Adipocyte (in vitro differentiated cells): ENCODE measurements around the gene SOAT1.

Experiments used
- DNase-seq: peaks from one replicate; pipeline ENCODE4 v3.0.0-alpha.2; 2015; ENCODE audit warnings: low read depth
- H3K27me3 ChIP-seq: replicated peaks from 2 replicates; pipeline ENCODE4 v1.7.0; 2013; ENCODE audit warnings: mild to moderate bottlenecking, low read length, moderate library complexity; ENCODE audit not compliant: control insufficient read depth, insufficient read depth
- H3K36me3 ChIP-seq: 2 replicates; pipeline ENCODE4 v1.7.0; 2013; ENCODE audit warnings: low read length, mild to moderate bottlenecking, moderate library complexity; ENCODE audit not compliant: control insufficient read depth, insufficient read depth, severe bottlenecking
- H3K4me1 ChIP-seq: 2 replicates; pipeline ENCODE4 v1.7.0; 2013; ENCODE audit warnings: mild to moderate bottlenecking, low read length, moderate library complexity; ENCODE audit not compliant: control insufficient read depth, insufficient read depth
- H3K4me3 ChIP-seq: 2 replicates; pipeline ENCODE4 v1.7.0; 2013; ENCODE audit warnings: mild to moderate bottlenecking, low read length, moderate library complexity
- H3K9ac ChIP-seq: 2 replicates; pipeline ENCODE4 v1.7.0; 2013; ENCODE audit warnings: mild to moderate bottlenecking, low read length, moderate library complexity
- H3K9me3 ChIP-seq: 2 replicates; pipeline ENCODE4 v1.7.0; 2013; ENCODE audit warnings: mild to moderate bottlenecking, low read length, moderate library complexity; ENCODE audit not compliant: control insufficient read depth

SOAT1 gene

GRCh38 chr1:179305450-179305849 is 11.9 kb downstream of the SOAT1 start:
- Histone ChIP-seq H3K4me1 (peaks cover 24% of the 10 kb centered on the region), H3K36me3 (peaks cover 62% of the 10 kb centered on the region), H3K4me3 (no peak overlapping the region), H3K9ac (no peak overlapping the region), H3K9me3 (no peaks in the 10 kb centered on the region), H3K27me3 (no peaks in the 10 kb centered on the region)
- peak; percentile 22 for DNase-seq

GRCh38 chr1:179310291-179310690 is 16.7 kb downstream of the SOAT1 start:
- Histone ChIP-seq H3K36me3 (peaks cover 47% of the 10 kb centered on the region), H3K9ac (peak overlapping the region; percentile 74), H3K4me1 (peaks cover 42% of the 10 kb centered on the region), H3K9me3 (no peaks in the 10 kb centered on the region), H3K27me3 (no peaks in the 10 kb centered on the region), H3K4me3 (peak overlapping the region; percentile 52)
- DNase-seq: peak; percentile 23

DNA sequence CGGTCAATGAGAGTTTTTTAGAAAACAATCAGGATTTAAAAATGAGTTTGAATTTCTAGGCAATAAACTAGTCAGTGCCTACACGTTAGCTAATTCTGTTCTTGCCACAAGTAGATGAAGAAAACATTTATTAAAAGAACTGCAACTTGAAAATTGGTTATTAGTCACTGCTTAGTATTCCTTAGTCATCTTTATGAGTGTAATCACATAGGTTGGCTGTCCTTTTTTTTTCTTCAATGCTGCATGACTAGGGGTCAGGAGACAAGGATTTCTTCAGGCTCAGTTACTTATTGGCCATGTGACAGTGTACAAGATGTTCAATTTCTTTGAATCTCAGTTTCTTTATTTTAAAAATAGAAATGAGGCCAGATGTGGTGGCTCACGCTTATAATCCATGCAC is 17.1 kb downstream of the SOAT1 start:
- H3K9ac ChIP-seq: peak overlapping the region; percentile 76
- H3K27me3 ChIP-seq: no peaks in the 10 kb centered on the region
- DNase-seq: peak; percentile 21
- peak overlapping the region; percentile 52 for H3K4me3 ChIP-seq
- H3K9me3 ChIP-seq: no peaks in the 10 kb centered on the region
- H3K4me1 ChIP-seq: peaks cover 39% of the 10 kb centered on the region
- H3K36me3 ChIP-seq: peaks cover 45% of the 10 kb centered on the region

- no peaks in the 10 kb centered on the region for H3K9me3 ChIP-seq
- H3K9ac ChIP-seq: peak overlapping the region; percentile 76
- no peak for DNase-seq
- H3K27me3 ChIP-seq: no peaks in the 10 kb centered on the region
- H3K4me1 ChIP-seq: peaks cover 39% of the 10 kb centered on the region
- H3K36me3 ChIP-seq: peaks cover 44% of the 10 kb centered on the region
- peak overlapping the region; percentile 48 for H3K4me3 ChIP-seq
Measured at GRCh38 chr1:179311149-179311700, 17.6 kb downstream of the SOAT1 start.

GRCh38 chr1:179313004-179313403 is 19.4 kb downstream of the SOAT1 start:
- peaks cover 48% of the 10 kb centered on the region for H3K36me3 ChIP-seq
- H3K27me3 ChIP-seq: no peaks in the 10 kb centered on the region
- peaks cover 39% of the 10 kb centered on the region for H3K4me1 ChIP-seq
- no peak overlapping the region for H3K4me3 ChIP-seq
- no peak overlapping the region for H3K9ac ChIP-seq
- H3K9me3 ChIP-seq: no peaks in the 10 kb centered on the region
- DNase-seq: no peak

- Histone ChIP-seq H3K27me3 (no peaks in the 10 kb centered on the region), H3K4me3 (no peak overlapping the region), H3K9me3 (no peaks in the 10 kb centered on the region), H3K9ac (no peak overlapping the region), H3K4me1 (peaks cover 30% of the 10 kb centered on the region), H3K36me3 (peaks cover 48% of the 10 kb centered on the region)
- DNase-seq: no peak
Measured at GRCh38 chr1:179314928-179315327, 21.3 kb downstream of the SOAT1 start.

- H3K27me3 ChIP-seq: no peaks in the 10 kb centered on the region
- H3K36me3 ChIP-seq: peaks cover 48% of the 10 kb centered on the region
- no peak for DNase-seq
- H3K9me3 ChIP-seq: no peaks in the 10 kb centered on the region
- no peak overlapping the region for H3K4me3 ChIP-seq
- H3K9ac ChIP-seq: no peak overlapping the region
- peaks cover 1% of the 10 kb centered on the region for H3K4me1 ChIP-seq
Measured at GRCh38 chr1:179318491-179318890, 24.9 kb downstream of the SOAT1 start.

GRCh38 chr1:179321533-179322216 is 28.1 kb downstream of the SOAT1 start:
- peaks cover 4% of the 10 kb centered on the region for H3K4me1 ChIP-seq
- no peaks in the 10 kb centered on the region for H3K27me3 ChIP-seq
- H3K9ac ChIP-seq: no peak overlapping the region
- no peaks in the 10 kb centered on the region for H3K9me3 ChIP-seq
- H3K36me3 ChIP-seq: peaks cover 57% of the 10 kb centered on the region
- DNase-seq: no peak
- no peak overlapping the region for H3K4me3 ChIP-seq

DNA sequence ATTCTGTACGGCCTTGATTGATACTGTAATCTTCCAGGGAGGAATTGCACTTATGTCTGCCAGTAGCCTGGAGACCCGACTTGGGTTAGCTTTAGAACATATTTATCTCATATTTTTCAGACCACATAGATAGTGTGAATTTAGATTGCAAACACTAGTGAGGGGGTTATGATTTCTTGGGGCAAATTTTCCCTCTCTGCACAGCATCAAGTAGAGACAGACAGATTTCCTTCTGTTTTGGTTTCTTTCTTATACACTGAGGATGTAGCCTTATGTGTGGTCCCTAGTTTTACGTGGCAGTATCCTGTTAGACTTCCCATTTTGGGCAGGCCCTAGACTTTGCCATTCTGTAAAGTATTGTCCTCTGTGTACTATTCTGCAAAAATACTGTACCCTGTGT is 29.0 kb downstream of the SOAT1 start:
- peaks cover 58% of the 10 kb centered on the region for H3K36me3 ChIP-seq

GRCh38 chr1:179323436-179323835 is 29.8 kb downstream of the SOAT1 start:
- no peak overlapping the region for H3K9ac ChIP-seq
- DNase-seq: no peak
- H3K36me3 ChIP-seq: peaks cover 53% of the 10 kb centered on the region
- peaks cover 17% of the 10 kb centered on the region for H3K4me1 ChIP-seq
- no peaks in the 10 kb centered on the region for H3K9me3 ChIP-seq
- H3K27me3 ChIP-seq: no peaks in the 10 kb centered on the region
- H3K4me3 ChIP-seq: no peak overlapping the region

More for the DNA sequence above, 29.0 kb downstream of the SOAT1 start:
- Histone ChIP-seq H3K4me3 (peak overlapping the region; percentile 41), H3K4me1 (peaks cover 9% of the 10 kb centered on the region), H3K27me3 (no peaks in the 10 kb centered on the region), H3K9me3 (no peaks in the 10 kb centered on the region), H3K9ac (no peak overlapping the region)
- DNase-seq: no peak

DNA sequence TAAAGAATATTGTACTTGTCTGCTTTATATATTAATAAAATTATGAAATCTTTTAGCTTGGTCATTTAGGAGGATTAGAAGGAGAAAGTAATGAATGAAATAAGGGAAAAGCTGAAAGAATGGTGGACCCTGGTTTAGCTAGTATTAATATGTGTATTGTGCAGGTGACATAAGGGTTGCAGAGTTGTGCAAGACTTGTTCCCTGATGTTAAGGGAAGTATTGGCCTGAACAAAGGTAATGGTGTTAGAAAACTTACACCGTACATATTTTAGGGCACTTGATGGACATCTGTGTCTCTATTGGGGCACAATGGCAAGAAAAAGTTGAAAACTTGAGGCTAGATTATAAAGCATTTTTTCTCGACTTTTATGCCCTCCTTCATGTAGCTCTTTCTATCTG is 32.2 kb downstream of the SOAT1 start:
- Histone ChIP-seq H3K36me3 (peaks cover 56% of the 10 kb centered on the region), H3K9ac (no peak overlapping the region), H3K27me3 (no peaks in the 10 kb centered on the region), H3K4me3 (no peak overlapping the region), H3K4me1 (peaks cover 24% of the 10 kb centered on the region), H3K9me3 (no peaks in the 10 kb centered on the region)
- no peak for DNase-seq
